GM12872 (cell line): ENCODE results near the gene MKRN2OS.
A peak's percentile ranks its signal among the peaks of the same experiment; 100 is the strongest.

Experiments
- TF ChIP-seq, protein P1 (sequence below): IDR thresholded peaks from 3 replicates; pipeline ENCODE4 v1.5.1; 2011; ENCODE audit warnings: low read depth, mild to moderate bottlenecking, low read length, moderate library complexity; ENCODE audit not compliant: insufficient read depth

The MKRN2OS gene

DNA sequence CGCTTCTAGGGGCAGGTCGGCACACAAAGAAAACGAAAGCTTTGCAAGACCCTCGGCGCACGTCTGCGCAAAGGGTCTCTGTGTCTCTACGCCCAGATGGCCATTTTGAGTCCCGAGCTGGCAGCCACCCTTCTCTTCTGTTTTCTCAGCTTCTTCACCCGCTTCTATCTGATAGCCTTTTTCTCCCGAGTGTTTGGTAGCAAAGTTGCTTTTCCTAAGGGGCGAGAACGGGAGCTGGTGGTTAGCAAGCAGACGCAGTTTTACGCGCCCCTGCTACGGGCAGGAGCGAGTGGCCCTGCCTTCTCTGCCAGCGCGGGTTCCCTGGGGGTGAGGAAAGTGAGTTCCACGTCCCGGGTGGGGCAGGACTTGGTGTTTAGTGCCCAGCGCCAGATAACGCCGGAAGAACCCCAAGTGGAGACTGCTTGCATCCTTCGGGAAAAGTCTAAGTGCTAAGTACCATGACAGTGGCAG lies 8.7 kb upstream of the MKRN2OS start:
- TF ChIP-seq, protein P1, sequence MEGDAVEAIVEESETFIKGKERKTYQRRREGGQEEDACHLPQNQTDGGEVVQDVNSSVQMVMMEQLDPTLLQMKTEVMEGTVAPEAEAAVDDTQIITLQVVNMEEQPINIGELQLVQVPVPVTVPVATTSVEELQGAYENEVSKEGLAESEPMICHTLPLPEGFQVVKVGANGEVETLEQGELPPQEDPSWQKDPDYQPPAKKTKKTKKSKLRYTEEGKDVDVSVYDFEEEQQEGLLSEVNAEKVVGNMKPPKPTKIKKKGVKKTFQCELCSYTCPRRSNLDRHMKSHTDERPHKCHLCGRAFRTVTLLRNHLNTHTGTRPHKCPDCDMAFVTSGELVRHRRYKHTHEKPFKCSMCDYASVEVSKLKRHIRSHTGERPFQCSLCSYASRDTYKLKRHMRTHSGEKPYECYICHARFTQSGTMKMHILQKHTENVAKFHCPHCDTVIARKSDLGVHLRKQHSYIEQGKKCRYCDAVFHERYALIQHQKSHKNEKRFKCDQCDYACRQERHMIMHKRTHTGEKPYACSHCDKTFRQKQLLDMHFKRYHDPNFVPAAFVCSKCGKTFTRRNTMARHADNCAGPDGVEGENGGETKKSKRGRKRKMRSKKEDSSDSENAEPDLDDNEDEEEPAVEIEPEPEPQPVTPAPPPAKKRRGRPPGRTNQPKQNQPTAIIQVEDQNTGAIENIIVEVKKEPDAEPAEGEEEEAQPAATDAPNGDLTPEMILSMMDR, result no peak

DNA sequence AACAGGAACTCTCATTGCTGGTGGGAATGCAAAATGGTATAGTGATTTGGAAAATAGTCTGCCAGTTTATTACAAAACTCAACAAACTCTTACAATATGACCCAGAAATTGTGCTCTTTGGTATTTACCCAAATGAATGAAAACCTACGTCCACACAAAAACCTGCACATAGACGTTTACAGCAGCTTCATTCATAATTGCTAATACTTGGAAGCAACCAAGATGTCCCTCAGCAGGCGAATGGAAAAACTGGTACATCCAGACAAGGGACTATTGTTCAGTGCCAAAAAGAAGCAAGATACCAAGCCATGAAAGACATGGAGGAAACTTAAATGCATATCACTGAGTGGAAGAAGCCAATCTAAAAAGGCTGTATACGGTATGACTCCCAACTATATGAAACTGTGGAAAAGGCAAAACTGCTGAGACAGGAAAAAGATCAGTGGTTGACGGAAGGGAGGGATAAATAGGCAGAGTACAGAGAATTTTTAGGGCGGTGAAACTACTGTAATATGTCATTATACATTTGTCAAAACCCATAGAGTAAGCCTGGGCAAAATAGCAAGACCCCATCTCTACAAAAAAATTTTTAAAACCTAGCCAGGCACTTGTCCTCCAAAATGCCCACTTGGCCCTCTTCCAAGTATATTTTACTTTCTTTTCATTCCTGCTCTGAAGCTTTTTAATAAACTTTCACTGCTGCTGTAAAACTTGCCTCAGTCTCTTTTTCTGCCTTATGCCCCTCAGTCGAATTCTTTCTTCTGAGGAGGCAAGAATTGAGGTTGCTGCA lies 4.9 kb upstream of the MKRN2OS start:
- TF ChIP-seq, protein P1, result no peak

DNA sequence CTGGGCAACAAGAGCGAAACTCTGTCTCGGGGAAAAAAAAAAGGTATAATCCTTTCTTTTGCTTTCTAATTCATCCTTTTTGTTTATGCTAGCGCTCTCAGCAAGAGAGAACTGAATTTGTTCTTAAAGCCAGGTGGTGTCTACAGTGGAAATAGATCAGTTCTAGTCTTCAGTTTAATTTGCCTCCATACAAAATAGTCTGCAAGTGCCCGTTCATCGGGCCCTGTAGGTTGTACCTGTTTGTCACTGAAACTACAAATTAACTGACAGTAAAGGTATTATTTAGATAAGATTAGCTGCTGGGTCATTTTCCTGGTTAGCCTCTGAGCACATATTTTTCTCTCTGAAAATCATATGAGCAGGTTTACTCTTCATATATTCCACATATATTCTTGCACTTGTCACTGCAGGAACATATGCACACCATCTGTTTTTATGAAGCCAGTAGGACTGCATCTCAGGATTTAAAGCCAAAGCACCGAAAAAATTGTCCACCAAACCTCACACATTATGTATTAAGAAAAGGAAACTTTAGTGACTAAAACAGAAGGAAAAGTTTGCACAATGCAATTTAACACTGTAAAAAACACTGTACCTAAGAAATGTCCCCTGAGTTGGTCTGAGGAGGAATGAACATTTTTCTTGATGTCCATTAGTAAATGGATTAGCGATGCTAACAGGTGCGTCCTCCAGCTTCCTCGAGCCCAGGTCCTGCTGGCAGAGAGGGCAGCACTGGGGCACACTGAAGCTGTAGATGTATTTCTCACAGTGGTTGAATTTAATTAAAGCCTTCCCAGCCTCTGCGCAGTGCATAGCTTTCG lies 437 bp downstream of the MKRN2OS start:
- TF ChIP-seq, protein P1, result no peak

DNA sequence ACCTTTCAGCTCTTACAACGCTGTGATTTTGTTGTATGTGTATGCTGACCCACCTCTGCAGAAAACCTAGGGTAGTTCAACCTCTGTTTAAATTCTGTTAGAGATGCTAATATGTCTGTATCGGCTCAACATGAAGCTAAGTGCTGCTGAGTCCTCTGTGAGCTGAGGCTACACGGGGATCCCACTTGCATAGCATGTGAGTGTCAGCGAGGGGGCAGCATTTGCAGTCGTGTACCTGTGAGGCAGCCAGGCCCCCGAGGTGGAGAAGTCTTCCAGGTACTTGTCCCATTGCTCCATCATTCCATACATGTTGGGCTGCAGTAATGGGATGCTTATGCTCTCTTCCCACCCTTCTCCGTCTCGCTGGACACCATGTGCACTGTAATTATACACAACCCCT lies 3.7 kb downstream of the MKRN2OS start:
- TF ChIP-seq, protein P1, result peak; percentile 70

DNA sequence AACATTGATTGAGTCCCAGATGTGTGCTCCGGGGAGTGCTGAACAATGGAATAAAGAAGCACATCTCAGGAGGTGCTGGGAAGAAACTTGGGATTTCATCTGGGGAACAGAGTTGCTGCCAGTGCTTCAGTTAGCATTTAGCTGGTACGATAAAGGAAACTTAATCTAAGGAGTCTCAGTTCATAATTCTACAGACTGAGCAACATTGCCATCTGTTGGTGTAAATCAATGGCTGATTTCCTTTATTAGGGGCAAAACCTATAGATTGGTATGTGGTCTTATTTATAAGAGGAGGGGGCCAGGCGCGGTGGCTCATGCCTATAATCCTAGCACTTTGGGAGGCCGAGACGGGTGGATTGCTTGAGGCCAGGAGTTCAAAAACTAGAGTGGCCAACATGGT lies 8.9 kb downstream of the MKRN2OS start:
- TF ChIP-seq, protein P1, result no peak

DNA sequence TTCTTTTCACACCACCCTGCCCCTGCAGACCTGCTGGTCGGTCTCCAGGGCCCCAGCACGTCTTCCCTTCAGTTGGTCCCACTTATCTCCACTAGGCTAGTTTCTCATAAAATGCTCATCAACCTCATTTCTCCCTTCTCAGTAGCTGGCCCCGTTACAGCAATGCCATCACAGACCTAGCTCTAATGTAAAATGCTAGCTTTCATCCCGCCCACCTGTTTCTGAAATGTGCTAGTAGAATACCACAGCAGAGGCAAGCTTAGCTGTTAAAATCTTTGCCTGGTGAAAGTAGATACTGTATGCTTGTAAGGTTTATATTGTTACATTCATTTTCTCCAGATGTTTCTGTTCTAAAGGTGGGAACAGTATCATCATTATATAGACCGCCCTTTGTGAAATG lies 13.1 kb downstream of the MKRN2OS start:
- TF ChIP-seq, protein P1, result no peak

DNA sequence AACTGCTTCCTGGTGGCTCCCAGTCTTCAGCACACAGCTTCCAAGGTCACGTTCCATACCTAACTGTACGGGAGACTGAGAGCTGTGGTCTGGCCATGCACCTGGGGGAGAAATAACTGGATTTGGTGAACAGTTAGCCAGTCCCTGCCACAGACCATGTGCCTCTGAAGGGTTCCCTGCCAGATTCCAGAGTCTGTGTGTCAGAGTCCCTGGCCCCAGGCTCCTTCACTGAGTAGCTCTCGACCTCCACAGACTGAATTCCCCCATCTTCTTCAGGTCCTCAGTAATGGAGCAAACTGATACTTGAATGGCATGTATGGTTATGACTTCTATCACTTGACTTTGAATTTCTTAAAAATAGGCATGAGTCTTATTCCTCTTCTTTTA lies 17.5 kb downstream of the MKRN2OS start:
- TF ChIP-seq, protein P1, result no peak
